Measurements from ENCODE around the gene AP4M1.
A peak's percentile ranks its signal among the peaks of the same experiment; 100 is the strongest.
"Not testable (repeated sequence)": the region's sequence is repeated elsewhere in the genome, so short reads cannot be mapped to it uniquely, and the experiment has no call there.

The AP4M1 gene

GRCh38 chr7:100141555-100141949 lies 40.1 kb downstream of the AP4M1 start:
- Histone ChIP-seq H3K4me1 (ENCODE audit: insufficient read depth, low read length) (no peaks in the 10 kb centered on the region), H3K9me3 (ENCODE audit: low read length) (no peaks in the 10 kb centered on the region), H2AFZ (ENCODE audit: low read depth, low read length) (peak overlapping the region; percentile 10), H3K27me3 (ENCODE audit: insufficient read depth, low read length) (no peaks in the 10 kb centered on the region), H3K4me3 (ENCODE audit: low read length) (no peak overlapping the region), H3K36me3 (ENCODE audit: insufficient read depth, low read length) (no peaks in the 10 kb centered on the region)

- H3K4me1 ChIP-seq (ENCODE audit: insufficient read depth, low read length): no peaks in the 10 kb centered on the region
- no peak overlapping the region for H3K4me3 ChIP-seq (ENCODE audit: low read length)
- no peaks in the 10 kb centered on the region for H3K9me3 ChIP-seq (ENCODE audit: low read length)
- no peaks in the 10 kb centered on the region for H3K27me3 ChIP-seq (ENCODE audit: insufficient read depth, low read length)
- H2AFZ ChIP-seq (ENCODE audit: low read depth, low read length): no peak overlapping the region
- H3K36me3 ChIP-seq (ENCODE audit: insufficient read depth, low read length): no peaks in the 10 kb centered on the region
Measured at GRCh38 chr7:100142461-100142860, 41.0 kb downstream of the AP4M1 start.

DNA sequence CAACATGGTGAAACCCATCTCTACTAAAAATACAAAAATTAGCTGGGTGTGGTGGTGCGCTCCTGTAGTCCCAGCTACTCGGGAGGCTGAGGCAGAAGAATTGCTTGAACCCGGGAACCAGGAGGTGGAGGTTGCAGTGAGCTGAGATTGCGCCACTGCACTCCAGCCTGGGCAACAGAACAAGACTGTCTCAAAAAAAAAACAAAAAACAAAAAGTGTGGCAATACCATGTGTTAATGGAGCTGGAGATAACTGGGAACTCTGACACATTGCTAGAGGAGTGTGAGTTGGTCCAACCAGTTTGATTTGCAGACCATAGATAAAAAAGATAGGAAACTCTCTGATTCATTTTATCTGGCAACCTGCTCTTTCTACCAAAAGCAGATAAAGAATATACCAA lies 44.9 kb downstream of the AP4M1 start:
- H3K4me3 ChIP-seq (ENCODE audit: low read length); H3K9me3 ChIP-seq (ENCODE audit: low read length); H3K36me3 ChIP-seq (ENCODE audit: insufficient read depth, low read length); H2AFZ ChIP-seq (ENCODE audit: low read depth, low read length); H3K27me3 ChIP-seq (ENCODE audit: insufficient read depth, low read length): not testable (repeated sequence)
- H3K4me1 ChIP-seq (ENCODE audit: insufficient read depth, low read length): peaks cover 11% of the 10 kb centered on the region

DNA sequence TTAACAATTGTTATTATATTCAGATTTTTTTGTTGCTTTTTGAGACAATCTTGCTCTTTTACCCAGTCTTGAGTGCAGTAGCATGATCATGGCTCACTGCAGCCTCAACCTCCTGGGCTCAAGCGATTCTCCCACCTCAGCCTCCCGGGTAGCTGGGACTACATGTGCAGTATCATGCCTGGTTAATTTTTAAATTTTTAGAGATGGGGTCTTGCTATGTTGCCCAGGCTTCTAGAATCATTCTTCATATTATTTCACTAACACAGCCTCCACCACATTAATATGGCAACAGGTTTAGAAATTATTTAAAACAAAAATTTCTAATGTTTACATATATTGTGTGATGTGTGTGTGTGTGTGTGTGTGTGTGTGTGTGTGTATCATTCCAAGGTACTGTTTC lies 45.8 kb downstream of the AP4M1 start:
- Histone ChIP-seq H2AFZ (ENCODE audit: low read depth, low read length) (no peak overlapping the region), H3K9me3 (ENCODE audit: low read length) (no peaks in the 10 kb centered on the region), H3K4me1 (ENCODE audit: insufficient read depth, low read length) (peaks cover 11% of the 10 kb centered on the region), H3K4me3 (ENCODE audit: low read length) (no peak overlapping the region), H3K36me3 (ENCODE audit: insufficient read depth, low read length) (peaks cover 6% of the 10 kb centered on the region), H3K27me3 (ENCODE audit: insufficient read depth, low read length) (no peaks in the 10 kb centered on the region)

DNA sequence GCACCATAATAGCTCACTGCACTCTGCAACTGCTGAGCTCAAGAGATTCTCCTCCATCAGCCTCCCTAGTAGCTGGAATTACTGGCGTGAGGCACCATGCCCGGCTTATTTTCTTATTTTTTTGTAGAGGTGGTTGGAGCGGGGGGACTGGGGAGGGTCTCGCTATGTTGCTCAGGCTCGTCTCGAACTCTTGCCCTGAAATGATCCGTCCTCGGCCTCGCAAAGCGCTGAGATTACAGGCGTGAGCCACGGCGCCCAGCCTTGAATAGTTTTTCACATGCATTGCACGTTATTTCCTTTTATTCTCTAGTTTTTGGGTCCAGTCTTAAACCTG lies 46.7 kb downstream of the AP4M1 start:
- Histone ChIP-seq H2AFZ (ENCODE audit: low read depth, low read length) (peak overlapping the region; percentile 66), H3K9me3 (ENCODE audit: low read length) (no peaks in the 10 kb centered on the region), H3K4me1 (ENCODE audit: insufficient read depth, low read length) (peaks cover 11% of the 10 kb centered on the region), H3K36me3 (ENCODE audit: insufficient read depth, low read length) (peaks cover 13% of the 10 kb centered on the region), H3K27me3 (ENCODE audit: insufficient read depth, low read length) (no peaks in the 10 kb centered on the region), H3K4me3 (ENCODE audit: low read length) (peak overlapping the region; percentile 89)

DNA sequence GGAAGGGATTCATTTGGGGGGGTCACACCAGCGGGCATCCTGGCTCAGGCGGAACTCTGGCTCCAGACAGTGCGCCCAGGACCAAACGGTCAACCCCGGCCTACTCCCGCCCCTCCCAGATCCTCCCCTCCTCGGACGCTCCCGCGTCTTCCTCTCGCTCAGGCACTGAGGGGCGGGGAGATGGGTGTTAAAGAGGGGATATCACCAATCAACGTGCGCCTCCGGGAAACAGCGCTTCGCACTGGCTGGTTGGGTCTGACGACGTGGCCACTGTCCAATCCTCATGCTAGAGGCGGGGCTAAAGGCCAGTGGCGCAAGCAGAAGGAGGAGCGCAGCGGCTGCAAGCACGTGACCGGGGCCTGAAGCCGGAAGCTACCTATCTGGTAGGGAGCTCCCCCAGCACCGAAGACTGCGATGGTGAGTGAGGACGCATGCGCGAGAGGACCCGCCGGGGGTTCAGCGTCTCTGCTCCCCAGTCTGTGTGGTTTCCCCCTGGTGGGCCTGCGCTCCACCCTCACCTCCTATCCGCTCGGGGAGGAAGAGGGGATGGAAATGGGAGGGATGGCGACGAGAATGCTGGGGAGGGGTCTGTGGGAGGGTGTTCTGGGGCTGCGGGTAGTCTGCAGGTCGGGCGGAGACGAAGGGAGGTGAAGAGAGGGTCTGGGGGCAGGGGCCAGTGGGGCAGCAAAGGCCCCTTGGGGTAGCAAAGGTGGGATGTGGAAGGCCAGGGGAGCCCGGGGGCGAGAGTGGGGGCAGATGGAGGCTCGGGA lies 47.3 kb downstream of the AP4M1 start, which contains the start of gene LAMTOR4:
LAMTOR4 (plus strand) TSS at position 360 of the 770 bp plus-strand sequence; CDS start at position 415, 55 bp downstream.
- Histone ChIP-seq H3K4me1 (ENCODE audit: insufficient read depth, low read length) (peaks cover 11% of the 10 kb centered on the region), H3K4me3 (ENCODE audit: low read length) (peak within 1 kb of the TSS; percentile 89), H3K27me3 (ENCODE audit: insufficient read depth, low read length) (no peaks in the 10 kb centered on the region), H3K9me3 (ENCODE audit: low read length) (no peaks in the 10 kb centered on the region), H2AFZ (ENCODE audit: low read depth, low read length) (peak within 1 kb of the TSS; percentile 66), H3K36me3 (ENCODE audit: insufficient read depth, low read length) (peaks cover 19% of the 10 kb centered on the region)

DNA sequence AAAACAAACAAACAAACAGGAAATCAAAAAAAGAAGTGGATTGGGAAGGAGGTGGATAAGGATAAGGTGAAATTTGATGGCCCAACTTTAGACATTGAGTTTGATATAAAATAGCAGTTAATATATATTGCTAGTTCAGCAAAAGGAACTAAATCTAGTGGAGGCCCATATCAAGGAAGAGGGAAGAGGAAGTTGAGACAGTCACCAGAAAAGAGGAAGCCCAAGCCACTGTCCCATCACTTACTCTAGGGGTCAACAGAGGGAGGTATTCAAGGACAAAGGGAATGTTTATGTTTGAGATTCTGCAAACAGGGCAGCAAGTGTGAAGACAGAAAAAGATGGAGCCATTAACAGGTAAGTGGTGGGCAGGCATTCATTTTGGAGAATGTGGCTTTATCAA lies 51.0 kb downstream of the AP4M1 start:
- no peaks in the 10 kb centered on the region for H3K9me3 ChIP-seq (ENCODE audit: low read length)
- peaks cover 43% of the 10 kb centered on the region for H3K36me3 ChIP-seq (ENCODE audit: insufficient read depth, low read length)
- no peaks in the 10 kb centered on the region for H3K27me3 ChIP-seq (ENCODE audit: insufficient read depth, low read length)
- no peak overlapping the region for H2AFZ ChIP-seq (ENCODE audit: low read depth, low read length)
- peaks cover 17% of the 10 kb centered on the region for H3K4me1 ChIP-seq (ENCODE audit: insufficient read depth, low read length)
- H3K4me3 ChIP-seq (ENCODE audit: low read length): no peak overlapping the region

GRCh38 chr7:100152937-100153666 lies 51.7 kb downstream of the AP4M1 start:
- H3K9me3 ChIP-seq (ENCODE audit: low read length): no peaks in the 10 kb centered on the region
- H2AFZ ChIP-seq (ENCODE audit: low read depth, low read length): no peak overlapping the region
- H3K4me1 ChIP-seq (ENCODE audit: insufficient read depth, low read length): peaks cover 21% of the 10 kb centered on the region
- no peak overlapping the region for H3K4me3 ChIP-seq (ENCODE audit: low read length)
- peaks cover 43% of the 10 kb centered on the region for H3K36me3 ChIP-seq (ENCODE audit: insufficient read depth, low read length)
- no peaks in the 10 kb centered on the region for H3K27me3 ChIP-seq (ENCODE audit: insufficient read depth, low read length)

GRCh38 chr7:100153708-100154535 lies 52.5 kb downstream of the AP4M1 start:
- H3K9me3 ChIP-seq (ENCODE audit: low read length): no peaks in the 10 kb centered on the region
- no peak overlapping the region for H2AFZ ChIP-seq (ENCODE audit: low read depth, low read length)
- no peaks in the 10 kb centered on the region for H3K27me3 ChIP-seq (ENCODE audit: insufficient read depth, low read length)
- peaks cover 19% of the 10 kb centered on the region for H3K4me1 ChIP-seq (ENCODE audit: insufficient read depth, low read length)
- no peak overlapping the region for H3K4me3 ChIP-seq (ENCODE audit: low read length)
- peaks cover 43% of the 10 kb centered on the region for H3K36me3 ChIP-seq (ENCODE audit: insufficient read depth, low read length)

DNA sequence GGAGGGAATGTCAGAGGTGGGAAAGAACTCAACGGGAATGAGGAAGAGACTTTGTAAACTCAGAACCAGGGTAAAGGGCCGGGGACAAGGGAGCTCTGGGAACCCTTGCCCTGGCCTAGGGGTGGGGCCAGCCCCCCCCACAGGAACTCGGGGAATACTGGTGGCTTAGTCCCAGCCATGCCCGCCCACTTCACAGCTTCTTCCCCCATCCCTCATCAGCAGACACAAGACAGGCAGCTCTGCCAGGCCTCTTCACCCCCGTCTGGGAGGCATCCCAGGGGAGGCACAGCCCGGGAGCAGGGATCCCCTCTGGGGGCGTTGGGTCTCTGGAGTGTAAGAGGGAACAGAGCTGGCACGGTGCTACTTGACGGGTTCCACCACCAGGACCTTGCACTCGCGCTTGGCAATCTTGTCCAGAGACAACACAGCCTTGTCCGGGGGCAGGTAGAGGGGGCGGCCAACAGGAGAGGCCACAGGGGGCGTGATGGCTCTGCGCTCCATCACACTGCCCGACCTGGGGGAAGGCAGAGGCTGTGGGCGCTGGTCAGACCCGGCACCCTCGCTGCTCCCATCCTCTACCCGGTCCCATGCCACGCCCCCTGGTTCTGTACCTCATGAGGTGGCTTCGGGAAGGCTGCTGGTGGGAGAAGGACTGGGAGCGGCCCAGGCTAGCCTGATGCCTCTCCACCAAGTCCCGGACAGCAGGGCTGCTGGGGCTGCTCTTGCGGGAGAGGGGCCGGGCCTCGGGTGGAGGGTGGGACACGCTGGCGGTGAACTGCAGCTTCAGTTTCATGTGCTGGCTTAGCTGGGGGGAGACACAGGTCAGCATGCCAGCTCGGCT lies 53.4 kb downstream of the AP4M1 start:
- Histone ChIP-seq H3K4me3 (ENCODE audit: low read length) (no peak overlapping the region), H3K36me3 (ENCODE audit: insufficient read depth, low read length) (peaks cover 43% of the 10 kb centered on the region), H3K9me3 (ENCODE audit: low read length) (no peaks in the 10 kb centered on the region), H3K27me3 (ENCODE audit: insufficient read depth, low read length) (no peaks in the 10 kb centered on the region), H2AFZ (ENCODE audit: low read depth, low read length) (no peak overlapping the region), H3K4me1 (ENCODE audit: insufficient read depth, low read length) (peaks cover 15% of the 10 kb centered on the region)

DNA sequence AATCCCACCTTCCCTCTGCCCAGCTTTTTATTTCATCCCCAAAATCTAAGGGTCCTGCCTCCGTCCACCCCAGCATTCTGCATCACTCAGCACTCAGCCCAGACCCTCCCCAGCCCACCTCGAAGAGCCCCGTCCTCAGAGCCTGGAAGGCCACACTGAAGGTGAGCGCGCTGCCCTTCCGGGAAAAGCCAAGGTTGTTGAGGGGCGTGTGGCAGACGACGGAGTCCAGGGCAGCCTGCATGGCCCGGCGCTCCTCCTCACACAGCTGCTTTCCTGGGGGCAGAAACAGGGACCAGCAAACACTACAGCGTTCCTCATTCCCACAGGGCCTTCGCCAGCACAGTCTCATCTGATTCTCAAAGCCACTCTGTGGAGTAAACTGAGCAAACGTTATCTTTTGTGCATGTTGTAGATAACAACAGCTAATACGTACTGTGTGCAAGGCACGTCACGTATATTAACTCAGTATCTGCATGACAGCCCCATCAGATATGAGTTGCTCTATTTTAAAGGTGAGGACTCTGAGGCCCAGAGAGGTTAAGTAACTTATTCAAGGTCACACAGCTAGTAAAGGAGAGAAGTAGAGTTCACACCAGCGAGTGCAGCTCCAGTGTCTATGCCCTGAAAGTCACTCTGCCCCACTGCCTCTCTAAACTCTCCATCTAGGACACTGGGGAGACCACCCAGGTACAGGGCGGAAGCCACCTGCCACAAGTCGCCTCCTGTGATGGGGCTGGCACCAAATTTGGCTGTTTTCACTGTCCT lies 54.3 kb downstream of the AP4M1 start:
- H3K27me3 ChIP-seq (ENCODE audit: insufficient read depth, low read length): no peaks in the 10 kb centered on the region
- H3K4me3 ChIP-seq (ENCODE audit: low read length): no peak overlapping the region
- H3K4me1 ChIP-seq (ENCODE audit: insufficient read depth, low read length): peaks cover 14% of the 10 kb centered on the region
- no peaks in the 10 kb centered on the region for H3K9me3 ChIP-seq (ENCODE audit: low read length)
- H3K36me3 ChIP-seq (ENCODE audit: insufficient read depth, low read length): peaks cover 43% of the 10 kb centered on the region
- no peak overlapping the region for H2AFZ ChIP-seq (ENCODE audit: low read depth, low read length)

All from neuron (in vitro differentiated cells).